Heart left ventricle (tissue), 16 donors: ENCODE data around the gene CGB7. TPM values are rescaled to one million over a fixed set of nuclear protein-coding genes. Genes with fewer than 3 reads are reported as not detected.
"Not testable (repeated sequence)": the region's sequence is repeated elsewhere in the genome, so short reads cannot be mapped to it uniquely, and the experiment has no call there.

Experiments used
- ATAC-seq, 4 donors: fragments of 200-7000 bp; cut with Tn5 transposase; one replicate each; pipeline ENCODE4 v1.9.1; 2020 to 2022; ENCODE audit warnings: moderate library complexity in 4 of 4, mild to moderate bottlenecking in 3 of 4, moderate number of reproducible peaks in 1 of 4
- DNase-seq, 5 donors: peaks; one replicate each; pipeline ENCODE4 v3.0.0-alpha.2; 2020
- H3K27ac ChIP-seq, 12 donors: fragments of 200-600 bp; sonication (generic) in 4 of 12; one replicate each; pipeline versions ENCODE4 v1.5.0 to v1.8.0; 2016 to 2022; ENCODE audit warnings: mild to moderate bottlenecking in 2 of 12
- H3K27me3 ChIP-seq, 9 donors: fragments of 200-600 bp; sonication (generic) in 2 of 9; one replicate each; pipeline versions ENCODE4 v1.5.1 to v1.8.0; 2016 to 2022; ENCODE audit warnings: mild to moderate bottlenecking in 3 of 9
- H3K36me3 ChIP-seq, 9 donors: fragments of 200-600 bp; sonication (generic) in 2 of 9; one replicate each; pipeline versions ENCODE4 v1.5.0 to v1.8.0; 2018 to 2022; ENCODE audit warnings: mild to moderate bottlenecking in 2 of 9
- H3K4me1 ChIP-seq, 12 donors: fragments of 200-600 bp; sonication (generic) in 4 of 12; one replicate each; pipeline versions ENCODE4 v1.5.0 to v1.8.0; 2016 to 2022; ENCODE audit warnings: mild to moderate bottlenecking in 3 of 12
- H3K4me3 ChIP-seq, 12 donors: fragments of 200-600 bp; sonication (generic) in 4 of 12; one replicate each; pipeline versions ENCODE4 v1.5.0 to v1.8.0; 2017 to 2022; ENCODE audit warnings: mild to moderate bottlenecking in 9 of 12, moderate library complexity in 4 of 12
- H3K9me3 ChIP-seq, 12 donors: fragments of 200-600 bp; sonication (generic) in 4 of 12; one replicate each; pipeline versions ENCODE4 v1.5.0 to v1.8.0; 2016 to 2022; ENCODE audit warnings: mild to moderate bottlenecking in 1 of 12
- CTCF ChIP-seq, 12 donors: fragments of 200-600 bp; sonication (generic) in 4 of 12; IDR thresholded peaks; one replicate each; pipeline versions ENCODE4 v1.5.0 to v1.8.0; 2018 to 2022; ENCODE audit warnings: antibody characterized with exemption in 12 of 12, mild to moderate bottlenecking in 5 of 12
- POLR2A ChIP-seq, 2 donors: fragments of 450-650 bp; IDR thresholded peaks; one replicate each; pipeline ENCODE4 v1.6.1; 2017; ENCODE audit warnings: antibody characterized with exemption in 2 of 2, mild to moderate bottlenecking in 2 of 2, moderate library complexity in 2 of 2
- WGBS, 4 donors: extraction: QIAGEN DNeasy Blood & Tissue Kit in 2 of 4; methylation state at CpG; one replicate each; pipeline versions ENCODE4 v1.1.5 to v1.1.7; 2013 to 2018; 5-methylcytosine and 5-hydroxymethylcytosine counted together
- intact Hi-C, 10 donors: fragments of 100-400 bp; cut with DNase I; formaldehyde crosslinking; loops; one replicate each; pipeline versions ENCODE4 v1.11.1 to v1.14.2; 2022
- polyA plus RNA-seq, 2 donors: library from polyadenylated mRNA; stranded (reverse); fragments of 200-250 nt; gene quantifications; one replicate each; pipeline ENCODE4 v1.2.3, GENCODE V29; 2013
- total RNA-seq, 9 donors: library from RNA; depleted of rRNA in 2 of 9; stranded (reverse); fragments of >200 nt in 2 of 9; fragmentation: NEBNext Ultra II Directional in 3 of 9; extraction: Animal tissue kit (Norgen Biotek cat#: 25700) in 3 of 9; gene quantifications; one replicate each; pipeline versions ENCODE4 v1.1.0 to v1.2.4, GENCODE V29; 2016 to 2023
- donor health status: ischemic (EF 13 %, LVEDD 7.1; RV severe dilation, severe dysfunction).
- donor health status: healthy with polysubstance abuse.
- donor health status: DM: no; HTN: yes; CAD: no.
- donor health status: DM: no; HTN: no; CAD: no.
- donor health status: ischemic (EF 25% LVEDD 6.9; RV normal size, moderate dysfunction).
- donor health status: ischemic (EF 25% LVEDD 5.7; RV mildly dilated, moderate dysfunction).
- donor health status: healthy.
- donor health status: DM: yes; HTN: yes; CAD: no.
- donor health status: ischemic (EF 35%, LVEDD 5.7; RV mildly dilated, moderate dysfunction).
- donor health status: nonischemic (EF 11% LVEDD 7.7; RV severe dilation, severe dysfunction).
- donor health status: DM: yes; HTN: yes; CAD: no.
- donor health status: PGD.
- donor health status: ischemic (EF 29% LVEDD 5.4; RV normal size, mild dysfunction).
- donor health status: nonischemic (EF 23%, LVEDD 6.1; RV moderate dilation, normal function).

The CGB7 gene
- total and polyA plus RNA-seq, 11 donors = 0.08 to 0.27 (median 0.08) TPM; not detected in 8

GRCh38 chr19:49022116-49022515, 35.4 kb downstream of the CGB7 start:
- Histone ChIP-seq H3K9me3 (no peaks in the 10 kb centered on the region), H3K27ac (no peak overlapping the region), H3K36me3 (no peaks in the 10 kb centered on the region), H3K4me1 (peaks cover 0 to 27% (median 16%) of the 10 kb centered on the region in 12 donors), H3K4me3 (no peak overlapping the region), H3K27me3 (peaks cover 0 to 25% (median 0%) of the 10 kb centered on the region in 9 donors)
- DNase-seq (no peak), ATAC-seq (no peak)
- WGBS, 4 donors = 87 to 94% (median 90%) methylated on average over 9 of the region's 9 CpGs
- intact Hi-C loops = no loop called here
- TF ChIP-seq POLR2A (IDR thresholded peaks at IDR 0.05) (no peak), CTCF (IDR thresholded peaks at IDR 0.05) (no peak)

- H3K9me3 ChIP-seq = no peaks in the 10 kb centered on the region
- H3K27ac ChIP-seq = no peak overlapping the region
- H3K4me3 ChIP-seq = no peak overlapping the region
- H3K27me3 ChIP-seq = peaks cover 0 to 25% (median 0%) of the 10 kb centered on the region in 9 donors
- TF ChIP-seq CTCF (IDR thresholded peaks at IDR 0.05) (no peak), POLR2A (IDR thresholded peaks at IDR 0.05) (no peak)
- peaks cover 0 to 3% (median 0%) of the 10 kb centered on the region in 9 donors for H3K36me3 ChIP-seq
- peaks cover 0 to 29% (median 16%) of the 10 kb centered on the region in 12 donors for H3K4me1 ChIP-seq
- 47 to 51% (median 49%) methylated on average over 16 of the region's 16 CpGs for WGBS, 4 donors
- intact Hi-C loops = no loop called here
- no peak for DNase-seq
- no peak for ATAC-seq
Measured at GRCh38 chr19:49020931-49021895, 36.3 kb downstream of the CGB7 start.

DNA sequence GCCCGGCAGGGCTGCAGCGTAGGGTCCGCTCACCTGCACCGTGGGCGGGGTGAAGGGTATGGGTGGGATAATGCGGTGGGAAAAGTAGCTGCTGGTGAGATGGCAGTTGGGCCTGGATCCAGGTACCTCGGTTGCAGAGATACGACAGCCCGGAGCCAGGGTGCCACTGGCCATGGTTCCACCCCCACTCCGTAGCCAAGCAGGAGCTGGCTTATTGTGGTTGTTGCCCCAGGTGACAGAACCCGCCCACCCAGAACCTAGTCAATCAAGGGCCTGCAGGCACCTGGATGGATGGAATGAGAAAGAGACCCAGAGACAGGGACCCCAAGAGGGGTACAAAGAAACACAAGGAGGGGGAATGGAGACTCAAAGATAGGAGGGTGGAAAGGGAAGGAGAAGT, 37.2 kb downstream of the CGB7 start:
- TF ChIP-seq CTCF (IDR thresholded peaks at IDR 0.05) = no peak
- no peak for TF ChIP-seq POLR2A (IDR thresholded peaks at IDR 0.05)
- intact Hi-C loops = no loop called here
- ATAC-seq (no peak), DNase-seq (no peak)
- 74 to 83% (median 79%) methylated on average over 11 of the region's 11 CpGs for WGBS, 4 donors
- peaks cover 0 to 11% (median 3%) of the 10 kb centered on the region in 9 donors for H3K36me3 ChIP-seq
- peaks cover 0 to 29% (median 16%) of the 10 kb centered on the region in 12 donors for H3K4me1 ChIP-seq
- H3K9me3 ChIP-seq = no peaks in the 10 kb centered on the region
- peaks cover 0 to 25% (median 0%) of the 10 kb centered on the region in 9 donors for H3K27me3 ChIP-seq
- no peak overlapping the region for H3K4me3 ChIP-seq
- no peak overlapping the region for H3K27ac ChIP-seq

GRCh38 chr19:49019242-49019932, 38.2 kb downstream of the CGB7 start:
- intact Hi-C loops = no loop called here
- Histone ChIP-seq H3K27me3 (peaks cover 0 to 25% (median 0%) of the 10 kb centered on the region in 9 donors), H3K36me3 (peaks cover 0 to 21% (median 8%) of the 10 kb centered on the region in 9 donors), H3K4me3 (peak overlapping the region in 11 of 12 donors; percentile 34 to 63 (median 54)), H3K4me1 (peaks cover 0 to 29% (median 16%) of the 10 kb centered on the region in 12 donors), H3K9me3 (no peaks in the 10 kb centered on the region), H3K27ac (no peak overlapping the region)
- ATAC-seq (peak in 3 of 4 donors; percentile 61 to 69 (median 69)), DNase-seq (peak; percentile 33 to 84 (median 71))
- TF ChIP-seq CTCF (IDR thresholded peaks at IDR 0.05) (peak in 1 of 12 donors; percentile 12), POLR2A (IDR thresholded peaks at IDR 0.05) (no peak)
- WGBS, 4 donors = 16 to 29% (median 18%) methylated on average over 18 to 41 of the region's 41 CpGs

DNA sequence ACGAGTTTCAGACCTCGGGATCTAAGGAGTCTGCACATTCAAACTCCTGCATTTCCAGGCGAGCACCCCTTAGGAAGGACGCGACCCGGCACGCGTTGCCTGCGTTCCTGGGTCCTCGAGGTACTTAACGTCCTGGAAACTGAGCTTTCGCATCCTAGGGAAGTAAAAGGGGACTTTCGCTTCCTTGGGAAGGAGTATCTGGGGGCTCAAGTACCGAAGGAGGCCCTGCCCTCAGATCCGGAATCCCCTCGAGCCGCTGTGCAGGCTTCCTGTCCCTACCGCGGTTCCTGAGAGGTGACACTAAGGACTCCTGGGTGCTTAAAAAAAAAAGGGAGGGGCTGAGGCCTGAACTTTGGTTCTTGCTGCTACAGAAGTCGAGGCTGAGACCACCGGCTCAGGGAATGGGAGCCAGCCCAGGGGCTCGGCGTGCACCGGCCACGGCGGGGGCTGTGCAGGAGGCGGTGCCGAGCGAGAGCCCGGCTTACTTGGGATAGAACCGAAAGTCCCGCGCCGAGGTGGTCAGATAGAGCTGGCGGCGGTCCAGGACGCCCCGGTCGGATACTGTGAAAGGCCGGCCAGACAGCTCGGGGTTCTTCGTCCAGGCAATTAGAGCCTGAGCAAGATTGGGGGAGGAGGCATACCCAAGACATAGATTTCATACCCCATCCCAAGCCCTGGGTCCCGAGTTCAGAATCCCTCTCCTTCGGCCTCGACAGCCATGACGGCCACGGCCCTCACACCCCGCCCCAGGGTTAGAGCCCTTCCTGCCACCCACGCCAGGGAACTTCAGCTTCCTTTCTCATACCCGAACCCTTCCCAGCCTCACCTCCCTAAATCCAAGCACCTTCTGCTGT, 38.9 kb downstream of the CGB7 start:
- 4 to 9% (median 6%) methylated on average over 25 to 50 of the region's 50 CpGs for WGBS, 4 donors
- H3K9me3 ChIP-seq, H3K27ac ChIP-seq, intact Hi-C loops: not testable (repeated sequence)
- H3K27me3 ChIP-seq = peaks cover 0 to 25% (median 0%) of the 10 kb centered on the region in 9 donors
- peak in 2 of 4 donors; percentile 14 to 23 for ATAC-seq
- DNase-seq = peak in 1 of 5 donors; percentile 32
- H3K4me3 ChIP-seq = peak overlapping the region in 11 of 12 donors; percentile 34 to 63 (median 54)
- peaks cover 0 to 29% (median 16%) of the 10 kb centered on the region in 12 donors for H3K4me1 ChIP-seq
- H3K36me3 ChIP-seq = peaks cover 0 to 29% (median 13%) of the 10 kb centered on the region in 9 donors
